HepG2 (cell line): Measurements from ENCODE around the gene CORO7. TPM values are rescaled to one million over a fixed set of nuclear protein-coding genes. Genes with fewer than 3 reads are reported as not detected.

ENCODE experiments used
- JUND ChIP-seq: sonication (generic); formaldehyde crosslinking; IDR thresholded peaks from 2 replicates; pipeline ENCODE4 v1.8.0; 2022; ENCODE audit warnings: mild to moderate bottlenecking, missing genetic modification reagents
- MAF1 ChIP-seq: sonication (generic); formaldehyde crosslinking; IDR thresholded peaks from 2 replicates; pipeline ENCODE4 v1.5.0; 2020; ENCODE audit warnings: missing genetic modification reagents, borderline replicate concordance
- PTBP1 ChIP-seq: fragments of 200-400 bp; formaldehyde crosslinking; IDR thresholded peaks from 2 replicates; pipeline ENCODE4 v1.6.1; 2018; ENCODE audit warnings: low read length, low read depth; ENCODE audit not compliant: poor library complexity, severe bottlenecking
- TAF15 ChIP-seq: fragments of 200-400 bp; formaldehyde crosslinking; IDR thresholded peaks from one replicate; pipeline ENCODE4 v1.6.1; 2018; ENCODE audit warnings: mild to moderate bottlenecking, low read depth, low read length; ENCODE audit not compliant: poor library complexity, severe bottlenecking
- TBP ChIP-seq: sonication (generic); formaldehyde crosslinking; IDR thresholded peaks from 2 replicates; pipeline ENCODE4 v1.5.0; 2020; ENCODE audit warnings: missing genetic modification reagents
- TMF1 ChIP-seq: sonication (generic); formaldehyde crosslinking; IDR thresholded peaks from 2 replicates; pipeline ENCODE4 v1.8.1; 2022; ENCODE audit warnings: low read depth, missing genetic modification reagents
- YY1 ChIP-seq: IDR thresholded peaks from 2 replicates; pipeline ENCODE4 v1.6.1; 2011; ENCODE audit warnings: low read length, low read depth, moderate library complexity, mild to moderate bottlenecking; ENCODE audit not compliant: insufficient read depth, insufficient replicate concordance
- ZNF282 ChIP-seq: fragments of 450-650 bp; IDR thresholded peaks from 2 replicates; pipeline ENCODE4 v1.6.1; 2018; ENCODE audit not compliant: partially characterized antibody
- ZNF296 ChIP-seq: sonication (generic); formaldehyde crosslinking; conservative IDR thresholded peaks from 2 replicates; pipeline ENCODE4 v1.5.0; 2020; ENCODE audit warnings: mild to moderate bottlenecking, missing genetic modification reagents
- ZNF33B ChIP-seq: sonication (generic); formaldehyde crosslinking; IDR thresholded peaks from 2 replicates; pipeline ENCODE4 v1.5.1; 2020; ENCODE audit warnings: mild to moderate bottlenecking, missing genetic modification reagents
- ZNF674 ChIP-seq: sonication (generic); formaldehyde crosslinking; IDR thresholded peaks from 2 replicates; pipeline ENCODE4 v1.5.0; 2020; ENCODE audit warnings: low read depth, mild to moderate bottlenecking, missing genetic modification reagents
- ZNF790 ChIP-seq: sonication (generic); formaldehyde crosslinking; IDR thresholded peaks from 2 replicates; pipeline ENCODE4 v1.8.0; 2022; ENCODE audit warnings: missing genetic modification reagents, mild to moderate bottlenecking, borderline replicate concordance
- polyA plus RNA-seq, 8 experiments: library from polyadenylated mRNA; depleted of rRNA in 3 of 8; stranded (reverse) in 7 of 8; unstranded in 1 of 8; fragments of >200 nt; fragmentation: Illumina TruSeq in 4 of 8; extraction: Trizol in 4 of 8; gene quantifications; 2 replicates each; pipeline versions ENCODE4 v1.2.1 to v1.2.3, GENCODE V29; 2011 to 2016; ENCODE audit warnings: low read depth in 4 of 8, missing spikeins in 1 of 8, mixed read lengths in 1 of 8; ENCODE audit not compliant: insufficient read depth in 1 of 8
- total RNA-seq, 5 experiments: library from RNA; depleted of rRNA; stranded (reverse); fragments of >200 nt; fragmentation: Illumina TruSeq; extraction: Trizol; gene quantifications; 2 replicates each; pipeline ENCODE4 v1.2.3, GENCODE V29; 2016; ENCODE audit warnings: low read depth in 1 of 5
- TF ChIP-seq, protein P1 (sequence below): sonication (generic); formaldehyde crosslinking; conservative IDR thresholded peaks from 2 replicates; pipeline ENCODE4 v1.4.0; 2020; ENCODE audit warnings: missing genetic modification reagents
- TF ChIP-seq, protein P2 (sequence below): sonication (generic); formaldehyde crosslinking; IDR thresholded peaks from 2 replicates; pipeline ENCODE4 v1.5.0; 2020; ENCODE audit warnings: missing genetic modification reagents
- TF ChIP-seq, protein P3 (sequence below): IDR thresholded peaks from 2 replicates; pipeline ENCODE4 v1.6.1; 2016; ENCODE audit warnings: low read depth, borderline replicate concordance
- TF ChIP-seq, protein P4 (sequence below): sonication (generic); formaldehyde crosslinking; IDR thresholded peaks from 2 replicates; pipeline ENCODE4 v1.4.0; 2020; ENCODE audit warnings: missing genetic modification reagents
- TF ChIP-seq, protein P5 (sequence below): sonication (generic); formaldehyde crosslinking; IDR thresholded peaks from 2 replicates; pipeline ENCODE4 v1.4.0; 2020; ENCODE audit warnings: mild to moderate bottlenecking, missing genetic modification reagents, borderline replicate concordance
- TF ChIP-seq, protein P6 (sequence below): sonication (generic); formaldehyde crosslinking; IDR thresholded peaks from 2 replicates; pipeline ENCODE4 v1.5.0; 2020; ENCODE audit warnings: missing genetic modification reagents, mild to moderate bottlenecking, borderline replicate concordance

CORO7 gene
- total and polyA plus RNA-seq, 2 of the 13 experiments (the other 11 are each of a cell fraction or from before 2014, with no cell fraction given) = 9.9 to 14.3 TPM

DNA sequence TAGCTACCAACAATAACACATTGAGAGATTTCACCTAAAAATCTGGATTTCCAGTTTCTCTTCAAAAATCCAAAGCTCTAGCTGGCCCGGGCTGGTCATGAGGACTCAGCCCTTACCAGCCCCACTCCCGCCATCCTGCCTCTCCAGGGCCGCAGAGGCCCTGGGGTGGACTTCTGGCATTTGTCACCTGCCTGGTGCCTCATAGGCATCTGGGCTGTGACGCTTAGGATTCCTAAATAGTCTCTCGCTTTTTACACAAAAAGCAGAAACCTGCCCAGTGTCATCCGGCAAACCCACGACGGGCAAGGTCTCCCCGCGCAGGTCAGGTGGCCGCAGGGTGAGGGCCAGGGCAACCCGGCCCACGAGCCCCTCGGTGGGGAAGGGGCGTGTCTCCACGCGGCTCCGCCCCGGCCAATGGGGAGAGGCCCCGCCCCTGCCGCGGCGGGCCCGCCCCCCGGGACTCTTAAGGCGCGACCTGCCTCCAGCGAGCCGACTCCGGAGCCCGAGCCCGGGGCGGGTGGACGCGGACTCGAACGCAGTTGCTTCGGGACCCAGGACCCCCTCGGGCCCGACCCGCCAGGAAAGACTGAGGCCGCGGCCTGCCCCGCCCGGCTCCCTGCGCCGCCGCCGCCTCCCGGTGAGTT, 44.9 kb downstream of the CORO7 start, which contains the start of gene VASN (continued):
- no peak for TF ChIP-seq ZNF33B (CRISPR knock-in tag)
- no peak for TF ChIP-seq ZNF296 (CRISPR knock-in tag)
- TF ChIP-seq, protein P1, sequence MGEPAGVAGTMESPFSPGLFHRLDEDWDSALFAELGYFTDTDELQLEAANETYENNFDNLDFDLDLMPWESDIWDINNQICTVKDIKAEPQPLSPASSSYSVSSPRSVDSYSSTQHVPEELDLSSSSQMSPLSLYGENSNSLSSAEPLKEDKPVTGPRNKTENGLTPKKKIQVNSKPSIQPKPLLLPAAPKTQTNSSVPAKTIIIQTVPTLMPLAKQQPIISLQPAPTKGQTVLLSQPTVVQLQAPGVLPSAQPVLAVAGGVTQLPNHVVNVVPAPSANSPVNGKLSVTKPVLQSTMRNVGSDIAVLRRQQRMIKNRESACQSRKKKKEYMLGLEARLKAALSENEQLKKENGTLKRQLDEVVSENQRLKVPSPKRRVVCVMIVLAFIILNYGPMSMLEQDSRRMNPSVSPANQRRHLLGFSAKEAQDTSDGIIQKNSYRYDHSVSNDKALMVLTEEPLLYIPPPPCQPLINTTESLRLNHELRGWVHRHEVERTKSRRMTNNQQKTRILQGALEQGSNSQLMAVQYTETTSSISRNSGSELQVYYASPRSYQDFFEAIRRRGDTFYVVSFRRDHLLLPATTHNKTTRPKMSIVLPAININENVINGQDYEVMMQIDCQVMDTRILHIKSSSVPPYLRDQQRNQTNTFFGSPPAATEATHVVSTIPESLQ (CRISPR knock-in tag) = no peak
- TF ChIP-seq YY1 = peak; percentile 52
- TF ChIP-seq ZNF674 = no peak; the same call in 1 of the 2 replicates
- TF ChIP-seq TAF15 = peak; percentile 25
- no peak for TF ChIP-seq MAF1
- no peak for TF ChIP-seq JUND (CRISPR knock-in tag)
- no peak; the same call in 1 of the 2 replicates for TF ChIP-seq TMF1 (CRISPR knock-in tag)
- TF ChIP-seq PTBP1 = no peak
- TF ChIP-seq, protein P2, sequence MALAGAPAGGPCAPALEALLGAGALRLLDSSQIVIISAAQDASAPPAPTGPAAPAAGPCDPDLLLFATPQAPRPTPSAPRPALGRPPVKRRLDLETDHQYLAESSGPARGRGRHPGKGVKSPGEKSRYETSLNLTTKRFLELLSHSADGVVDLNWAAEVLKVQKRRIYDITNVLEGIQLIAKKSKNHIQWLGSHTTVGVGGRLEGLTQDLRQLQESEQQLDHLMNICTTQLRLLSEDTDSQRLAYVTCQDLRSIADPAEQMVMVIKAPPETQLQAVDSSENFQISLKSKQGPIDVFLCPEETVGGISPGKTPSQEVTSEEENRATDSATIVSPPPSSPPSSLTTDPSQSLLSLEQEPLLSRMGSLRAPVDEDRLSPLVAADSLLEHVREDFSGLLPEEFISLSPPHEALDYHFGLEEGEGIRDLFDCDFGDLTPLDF (CRISPR knock-in tag) = peak; percentile 57; the same call in 1 of the 2 replicates
- TF ChIP-seq TBP (CRISPR knock-in tag) = no peak
- TF ChIP-seq, protein P3, sequence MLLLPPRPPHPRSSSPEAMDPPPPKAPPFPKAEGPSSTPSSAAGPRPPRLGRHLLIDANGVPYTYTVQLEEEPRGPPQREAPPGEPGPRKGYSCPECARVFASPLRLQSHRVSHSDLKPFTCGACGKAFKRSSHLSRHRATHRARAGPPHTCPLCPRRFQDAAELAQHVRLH (CRISPR knock-in tag) = 0 out of 2 replicates have a peak, but pooled peaks have one; percentile 48
- no peak for TF ChIP-seq ZNF282
- TF ChIP-seq, protein P4, sequence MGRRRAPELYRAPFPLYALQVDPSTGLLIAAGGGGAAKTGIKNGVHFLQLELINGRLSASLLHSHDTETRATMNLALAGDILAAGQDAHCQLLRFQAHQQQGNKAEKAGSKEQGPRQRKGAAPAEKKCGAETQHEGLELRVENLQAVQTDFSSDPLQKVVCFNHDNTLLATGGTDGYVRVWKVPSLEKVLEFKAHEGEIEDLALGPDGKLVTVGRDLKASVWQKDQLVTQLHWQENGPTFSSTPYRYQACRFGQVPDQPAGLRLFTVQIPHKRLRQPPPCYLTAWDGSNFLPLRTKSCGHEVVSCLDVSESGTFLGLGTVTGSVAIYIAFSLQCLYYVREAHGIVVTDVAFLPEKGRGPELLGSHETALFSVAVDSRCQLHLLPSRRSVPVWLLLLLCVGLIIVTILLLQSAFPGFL (CRISPR knock-in tag) = no peak
- TF ChIP-seq, protein P5, sequence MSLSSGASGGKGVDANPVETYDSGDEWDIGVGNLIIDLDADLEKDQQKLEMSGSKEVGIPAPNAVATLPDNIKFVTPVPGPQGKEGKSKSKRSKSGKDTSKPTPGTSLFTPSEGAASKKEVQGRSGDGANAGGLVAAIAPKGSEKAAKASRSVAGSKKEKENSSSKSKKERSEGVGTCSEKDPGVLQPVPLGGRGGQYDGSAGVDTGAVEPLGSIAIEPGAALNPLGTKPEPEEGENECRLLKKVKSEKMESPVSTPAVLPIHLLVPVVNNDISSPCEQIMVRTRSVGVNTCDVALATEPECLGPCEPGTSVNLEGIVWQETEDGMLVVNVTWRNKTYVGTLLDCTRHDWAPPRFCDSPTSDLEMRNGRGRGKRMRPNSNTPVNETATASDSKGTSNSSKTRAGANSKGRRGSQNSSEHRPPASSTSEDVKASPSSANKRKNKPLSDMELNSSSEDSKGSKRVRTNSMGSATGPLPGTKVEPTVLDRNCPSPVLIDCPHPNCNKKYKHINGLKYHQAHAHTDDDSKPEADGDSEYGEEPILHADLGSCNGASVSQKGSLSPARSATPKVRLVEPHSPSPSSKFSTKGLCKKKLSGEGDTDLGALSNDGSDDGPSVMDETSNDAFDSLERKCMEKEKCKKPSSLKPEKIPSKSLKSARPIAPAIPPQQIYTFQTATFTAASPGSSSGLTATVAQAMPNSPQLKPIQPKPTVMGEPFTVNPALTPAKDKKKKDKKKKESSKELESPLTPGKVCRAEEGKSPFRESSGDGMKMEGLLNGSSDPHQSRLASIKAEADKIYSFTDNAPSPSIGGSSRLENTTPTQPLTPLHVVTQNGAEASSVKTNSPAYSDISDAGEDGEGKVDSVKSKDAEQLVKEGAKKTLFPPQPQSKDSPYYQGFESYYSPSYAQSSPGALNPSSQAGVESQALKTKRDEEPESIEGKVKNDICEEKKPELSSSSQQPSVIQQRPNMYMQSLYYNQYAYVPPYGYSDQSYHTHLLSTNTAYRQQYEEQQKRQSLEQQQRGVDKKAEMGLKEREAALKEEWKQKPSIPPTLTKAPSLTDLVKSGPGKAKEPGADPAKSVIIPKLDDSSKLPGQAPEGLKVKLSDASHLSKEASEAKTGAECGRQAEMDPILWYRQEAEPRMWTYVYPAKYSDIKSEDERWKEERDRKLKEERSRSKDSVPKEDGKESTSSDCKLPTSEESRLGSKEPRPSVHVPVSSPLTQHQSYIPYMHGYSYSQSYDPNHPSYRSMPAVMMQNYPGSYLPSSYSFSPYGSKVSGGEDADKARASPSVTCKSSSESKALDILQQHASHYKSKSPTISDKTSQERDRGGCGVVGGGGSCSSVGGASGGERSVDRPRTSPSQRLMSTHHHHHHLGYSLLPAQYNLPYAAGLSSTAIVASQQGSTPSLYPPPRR = peak; percentile 47; the same call in 1 of the 2 replicates
- TF ChIP-seq, protein P6, sequence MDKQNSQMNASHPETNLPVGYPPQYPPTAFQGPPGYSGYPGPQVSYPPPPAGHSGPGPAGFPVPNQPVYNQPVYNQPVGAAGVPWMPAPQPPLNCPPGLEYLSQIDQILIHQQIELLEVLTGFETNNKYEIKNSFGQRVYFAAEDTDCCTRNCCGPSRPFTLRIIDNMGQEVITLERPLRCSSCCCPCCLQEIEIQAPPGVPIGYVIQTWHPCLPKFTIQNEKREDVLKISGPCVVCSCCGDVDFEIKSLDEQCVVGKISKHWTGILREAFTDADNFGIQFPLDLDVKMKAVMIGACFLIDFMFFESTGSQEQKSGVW (CRISPR knock-in tag) = no peak
- no peak for TF ChIP-seq ZNF790 (CRISPR knock-in tag)
